GM19043 (cell line): Measurements from ENCODE around the gene IGF1R.
A peak's percentile ranks its signal among the peaks of the same experiment; 100 is the strongest.

ENCODE experiments used
- ATAC-seq: cut with Tn5 transposase; IDR thresholded peaks from one replicate; pipeline ENCODE4 v1.9.1; 2021; ENCODE audit warnings: low read depth; ENCODE audit not compliant: unreplicated experiment

IGF1R gene

DNA sequence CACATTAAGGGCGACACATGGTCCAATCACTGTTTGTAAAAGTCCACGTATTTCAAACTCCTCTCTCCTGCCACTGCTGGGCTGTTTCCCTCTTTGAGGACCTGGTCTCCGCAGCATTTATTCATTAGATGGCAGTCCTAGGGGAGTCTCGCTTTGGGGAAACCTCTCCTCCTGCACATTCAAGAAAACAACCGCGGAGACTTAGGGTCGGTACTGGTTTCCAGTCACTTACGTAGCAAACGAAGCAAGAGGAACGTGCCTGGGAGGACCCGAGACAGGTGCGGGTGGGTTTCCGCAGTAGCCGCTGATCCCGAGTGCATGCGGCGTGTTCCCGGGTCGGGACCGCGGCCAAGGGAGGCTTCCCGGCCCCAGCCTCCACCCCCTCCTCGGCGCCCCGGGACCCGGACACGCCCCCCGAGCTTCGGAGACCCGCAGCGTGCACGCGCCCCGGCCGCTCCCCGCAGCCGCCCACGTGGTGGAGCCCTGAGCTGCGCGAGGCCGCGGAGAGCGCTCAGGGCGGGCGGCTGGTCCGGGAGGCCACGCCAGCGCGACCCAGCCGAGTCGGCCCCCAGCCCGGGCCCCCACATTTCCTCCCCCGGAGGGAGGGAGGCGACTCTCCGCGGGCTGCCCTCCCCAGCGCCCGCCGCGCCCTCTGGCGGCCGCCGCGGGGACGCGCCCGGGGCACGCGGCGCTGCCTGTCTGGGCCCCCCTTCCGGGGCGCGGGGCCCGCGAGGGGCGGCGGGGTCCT, 1.1 kb upstream of the IGF1R start:
- peak; percentile 40 for ATAC-seq

DNA sequence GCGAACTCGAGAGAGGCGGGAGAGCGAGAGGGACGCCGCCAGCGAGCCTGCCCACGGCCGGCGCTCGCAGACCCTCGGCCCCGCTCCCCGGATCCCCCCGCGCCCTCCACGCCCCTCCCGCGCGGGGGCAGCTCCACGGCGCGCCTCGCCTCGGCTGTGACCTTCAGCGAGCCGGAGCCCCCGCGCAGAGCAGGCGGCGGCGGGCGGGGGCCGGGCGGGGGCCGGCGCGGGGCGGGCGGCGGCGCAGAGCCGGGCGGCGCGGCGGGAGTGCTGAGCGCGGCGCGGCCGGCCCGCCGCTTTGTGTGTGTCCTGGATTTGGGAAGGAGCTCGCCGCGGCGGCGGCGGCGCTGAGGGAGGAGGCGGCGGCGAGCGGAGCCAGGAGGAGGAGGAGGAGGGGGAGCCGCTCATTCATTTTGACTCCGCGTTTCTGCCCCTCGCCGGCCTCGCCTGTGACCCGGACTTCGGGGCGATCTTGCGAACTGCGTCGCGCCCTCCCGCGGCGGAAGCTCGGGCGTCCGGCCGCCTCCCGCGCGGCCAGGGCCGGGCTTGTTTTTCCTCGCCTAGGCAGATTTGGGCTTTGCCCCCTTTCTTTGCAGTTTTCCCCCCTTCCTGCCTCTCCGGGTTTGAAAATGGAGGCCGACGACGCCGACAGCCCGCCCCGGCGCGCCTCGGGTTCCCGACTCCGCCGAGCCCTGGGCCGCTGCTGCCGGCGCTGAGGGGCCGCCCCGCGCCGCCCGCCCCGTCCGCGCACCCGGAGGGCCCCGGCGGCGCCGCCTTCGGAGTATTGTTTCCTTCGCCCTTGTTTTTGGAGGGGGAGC, 524 bp downstream of the IGF1R start:
- ATAC-seq: peak; percentile 18

DNA sequence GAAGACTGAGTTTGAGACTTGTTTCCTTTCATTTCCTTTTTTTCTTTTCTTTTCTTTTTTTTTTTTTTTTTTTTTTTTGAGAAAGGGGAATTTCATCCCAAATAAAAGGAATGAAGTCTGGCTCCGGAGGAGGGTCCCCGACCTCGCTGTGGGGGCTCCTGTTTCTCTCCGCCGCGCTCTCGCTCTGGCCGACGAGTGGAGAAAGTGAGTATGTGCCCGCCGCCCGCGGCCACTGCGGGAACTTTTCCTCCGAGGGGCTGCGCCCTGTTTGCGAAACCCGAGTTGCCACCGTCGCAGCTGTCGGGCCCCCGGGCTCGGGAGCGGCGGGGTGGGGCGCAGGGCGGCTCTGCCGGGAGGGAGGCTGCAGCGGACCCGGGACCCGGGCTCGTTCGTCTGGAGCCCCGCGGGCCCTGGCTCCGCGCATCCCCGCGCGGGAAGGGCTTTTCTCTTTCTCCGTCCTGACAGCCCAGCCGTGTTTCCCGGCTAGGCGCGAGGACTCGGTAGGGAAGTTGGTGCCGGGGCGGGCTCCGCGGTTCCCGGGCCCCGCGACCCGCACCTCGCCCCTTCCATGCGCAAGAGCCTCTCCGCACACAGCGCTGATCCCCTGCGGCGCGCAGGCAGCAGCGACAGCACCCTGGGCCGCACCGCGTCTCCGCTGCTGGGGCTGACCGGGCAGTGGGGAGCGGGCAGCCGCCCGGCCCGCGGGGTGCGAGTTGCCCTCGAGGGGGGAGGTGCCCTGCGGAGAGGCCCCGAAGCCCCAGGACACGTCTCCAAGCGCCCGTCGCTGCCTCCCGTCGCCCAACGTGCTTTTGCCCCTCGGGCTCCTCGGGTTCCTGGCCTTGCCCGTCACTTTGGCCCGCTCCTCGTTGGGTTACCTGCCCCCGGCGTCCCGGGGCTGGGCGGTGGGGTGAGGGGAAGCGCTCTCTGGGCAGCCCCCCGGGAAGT, 1.4 kb downstream of the IGF1R start:
- ATAC-seq: no peak

DNA sequence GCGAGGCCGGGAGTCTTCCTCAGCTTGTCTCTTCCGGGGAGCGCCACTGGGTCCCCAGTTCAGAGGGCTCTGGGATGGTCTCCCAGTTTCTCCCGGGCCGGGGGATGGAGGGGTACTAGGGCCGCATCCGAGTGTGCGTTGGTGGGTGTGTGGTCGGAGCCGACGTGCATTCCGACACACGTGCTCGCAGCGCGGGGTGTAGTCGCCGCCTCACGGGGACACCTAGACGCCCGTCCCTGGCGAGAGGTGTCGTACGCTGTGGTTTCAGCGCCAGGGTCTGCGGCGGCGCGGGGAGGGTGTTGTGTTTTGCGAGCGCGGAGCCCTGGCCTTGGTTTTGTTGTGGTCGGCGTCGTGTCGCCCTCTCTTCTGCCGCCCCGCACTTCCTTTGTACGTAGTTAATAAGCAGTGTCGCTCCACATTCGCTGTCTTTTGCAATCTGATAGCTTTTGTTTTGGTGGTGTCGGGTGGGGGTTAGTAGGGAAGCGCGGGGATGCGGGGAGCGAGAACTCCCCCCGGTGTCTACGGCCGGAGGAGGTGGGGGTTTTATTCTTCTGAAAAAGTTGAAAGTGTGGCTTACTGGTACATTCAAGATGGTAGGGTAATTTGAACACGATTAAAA, 2.2 kb downstream of the IGF1R start:
- no peak for ATAC-seq

DNA sequence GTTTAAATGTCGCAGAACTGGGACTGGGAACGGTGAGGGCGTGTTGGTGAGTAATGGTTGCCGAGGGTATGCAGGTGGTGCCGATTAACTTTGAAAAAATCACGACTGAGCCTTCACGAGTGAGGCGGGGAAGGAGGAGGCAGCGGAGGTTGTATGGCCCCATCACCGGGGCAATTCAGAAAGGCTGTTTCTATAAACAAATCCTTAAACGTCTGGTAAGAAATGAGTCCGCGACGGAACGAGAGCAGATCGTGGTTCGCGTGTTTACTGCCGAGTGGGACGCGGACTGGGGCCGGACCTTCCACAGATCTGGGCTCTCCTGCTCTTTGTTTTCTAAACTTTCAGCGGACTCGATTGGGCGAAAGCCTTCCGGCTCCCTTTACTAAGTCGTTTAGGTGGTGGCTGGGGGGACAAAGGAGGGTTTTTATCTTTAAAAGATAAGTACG, 2.7 kb downstream of the IGF1R start:
- no peak for ATAC-seq

DNA sequence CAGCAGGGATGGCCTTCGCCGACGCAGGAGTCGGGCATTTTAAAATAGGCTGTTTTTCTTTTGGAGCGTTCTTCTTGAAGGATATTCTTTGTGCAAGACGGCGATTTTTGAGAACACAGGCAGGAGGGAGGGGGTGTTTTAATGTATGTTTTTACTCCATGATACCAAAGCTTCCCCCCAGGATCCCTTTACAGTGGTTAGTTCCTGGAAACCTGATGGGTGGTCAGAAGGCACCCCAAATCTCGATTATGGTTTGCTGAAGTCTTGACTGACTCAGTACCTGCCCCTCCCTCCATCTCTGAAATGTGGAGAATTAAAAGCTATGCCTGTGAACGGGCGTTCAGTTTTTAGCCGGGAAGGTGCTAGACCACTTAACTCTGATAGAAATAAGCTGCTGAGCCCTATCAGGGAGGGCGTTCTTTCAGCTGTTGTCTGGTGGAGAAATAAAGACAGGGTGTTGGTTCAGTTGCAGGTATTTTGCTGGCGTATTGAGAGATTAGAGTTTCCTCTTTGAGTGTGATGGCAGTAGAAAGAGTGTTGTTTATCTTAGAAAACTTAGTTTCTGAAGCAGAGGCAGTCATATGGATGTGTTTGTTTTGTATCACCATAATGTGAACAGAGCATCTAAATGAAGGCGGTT, 3.4 kb downstream of the IGF1R start:
- ATAC-seq: no peak

DNA sequence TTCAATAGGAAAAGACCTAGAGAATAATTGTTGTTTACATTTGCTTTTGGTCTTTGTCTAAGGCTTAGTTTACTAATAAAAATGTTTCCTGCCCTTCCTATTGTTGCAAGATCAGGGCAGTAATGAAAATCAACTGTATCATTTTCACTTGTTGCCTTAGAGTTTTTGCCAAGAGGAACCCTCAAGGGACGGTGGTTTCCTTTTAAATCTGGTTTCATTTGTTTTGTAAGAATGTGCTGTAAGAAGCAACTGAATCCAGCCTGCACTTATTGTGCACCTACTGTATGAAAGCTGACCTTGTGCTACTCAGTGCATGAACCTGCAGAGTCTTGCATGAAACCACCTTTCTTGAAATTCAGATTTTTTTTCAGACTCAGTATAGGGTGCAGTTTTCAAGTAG, 5.3 kb downstream of the IGF1R start:
- ATAC-seq: no peak

DNA sequence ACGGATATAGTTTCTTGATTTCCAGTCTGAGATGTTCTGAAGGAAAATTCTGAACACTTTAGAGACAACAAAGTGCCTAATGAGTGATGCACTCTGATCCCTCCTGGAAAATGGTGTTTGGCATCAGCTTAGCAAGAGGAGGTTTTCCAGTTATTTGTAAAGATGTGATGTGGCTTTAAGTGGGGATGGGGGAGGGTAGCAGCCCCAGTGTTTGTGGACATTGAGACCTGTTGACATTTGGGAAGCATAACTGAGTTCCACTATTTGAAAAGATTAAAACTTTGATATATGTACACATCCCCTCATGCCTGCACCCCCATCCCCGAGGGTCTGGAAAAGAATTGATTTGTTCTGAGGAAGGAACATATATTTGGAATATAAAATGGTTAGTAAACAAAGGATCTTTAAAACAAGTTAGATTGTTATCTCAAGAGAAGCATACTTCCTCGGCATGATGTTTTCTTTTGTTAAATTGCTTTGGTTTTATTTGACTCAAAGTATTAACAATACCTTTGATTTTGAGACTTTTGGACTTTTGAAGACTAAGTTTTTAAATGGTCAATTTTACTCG, 6.5 kb downstream of the IGF1R start:
- ATAC-seq: no peak

DNA sequence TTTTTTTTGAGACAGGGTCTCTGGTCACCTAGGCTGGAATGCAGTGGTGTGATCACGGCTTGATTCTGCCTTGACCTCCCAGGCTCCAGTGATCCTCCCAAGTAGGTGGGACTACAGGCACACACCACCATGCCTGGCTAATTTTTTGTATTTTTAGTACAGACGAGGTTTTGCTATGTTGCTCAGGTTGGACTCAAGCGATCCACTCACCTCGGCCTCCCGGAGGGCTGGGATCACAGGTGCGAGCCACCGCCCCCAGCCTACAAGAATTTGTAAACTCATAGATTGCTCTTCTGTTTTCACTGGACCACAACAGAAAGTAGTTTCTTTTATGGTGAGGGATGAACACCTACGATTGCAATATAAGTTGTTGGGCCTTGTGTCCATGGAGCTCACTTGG, 7.4 kb downstream of the IGF1R start:
- no peak for ATAC-seq

DNA sequence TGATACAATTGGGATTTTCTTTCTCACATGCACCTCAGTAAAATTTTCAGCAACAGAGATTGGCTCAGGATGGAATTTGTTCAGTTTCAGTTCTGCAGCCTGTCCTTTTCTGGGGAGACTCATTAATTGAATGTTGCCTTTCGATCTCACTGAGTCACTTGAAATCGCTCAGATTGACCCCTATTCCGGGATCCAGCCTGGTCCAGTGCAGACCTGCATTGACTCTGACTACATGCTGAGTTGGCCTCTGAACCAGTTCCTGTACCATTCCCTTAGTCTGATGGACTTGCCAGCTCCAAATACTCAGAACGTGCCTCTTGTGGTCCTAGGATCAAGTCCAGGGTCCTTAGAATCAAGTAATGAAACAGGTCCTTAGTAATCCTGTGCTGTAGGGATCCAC, 9.4 kb downstream of the IGF1R start:
- no peak for ATAC-seq

DNA sequence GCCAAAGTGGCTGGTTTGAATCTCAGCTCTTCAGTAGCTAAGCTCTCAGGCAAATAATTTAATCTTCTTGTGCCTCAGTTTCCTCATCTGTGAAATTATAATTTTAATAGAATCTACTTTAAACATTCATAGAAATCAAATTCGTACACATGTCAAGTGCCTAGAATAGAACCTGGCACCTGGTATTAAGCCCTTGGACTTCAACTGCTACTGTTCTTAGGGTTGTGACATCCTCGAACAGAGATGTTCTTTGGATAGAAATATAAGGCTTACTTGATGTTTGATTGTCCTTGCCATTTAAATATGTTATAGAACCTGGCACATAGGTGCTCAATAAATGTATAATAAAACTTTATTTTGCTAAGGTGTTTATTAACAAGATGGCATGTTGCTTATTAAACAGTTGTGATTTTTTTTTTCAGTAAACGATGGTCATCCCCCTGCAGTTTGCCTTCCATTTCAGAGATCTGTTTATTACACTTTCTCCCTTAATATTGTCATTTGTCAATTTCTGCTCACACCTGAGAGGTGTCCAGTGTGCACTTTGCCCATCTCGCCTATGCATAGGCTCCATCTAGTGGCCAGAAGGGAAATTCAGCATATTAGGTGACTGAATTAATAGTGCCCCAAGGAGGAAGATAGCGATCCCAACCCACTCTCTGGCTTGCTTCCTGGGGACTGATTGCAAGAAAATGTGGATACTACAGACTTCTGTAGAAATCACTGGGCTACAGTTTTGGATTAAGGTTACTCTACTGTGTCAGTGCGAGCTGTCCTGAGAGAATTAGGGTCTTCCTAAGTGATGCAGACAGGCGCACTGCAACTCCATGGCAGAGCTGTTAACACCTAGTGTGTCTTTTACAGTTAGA, 10.7 kb downstream of the IGF1R start:
- ATAC-seq: peak; percentile 83

DNA sequence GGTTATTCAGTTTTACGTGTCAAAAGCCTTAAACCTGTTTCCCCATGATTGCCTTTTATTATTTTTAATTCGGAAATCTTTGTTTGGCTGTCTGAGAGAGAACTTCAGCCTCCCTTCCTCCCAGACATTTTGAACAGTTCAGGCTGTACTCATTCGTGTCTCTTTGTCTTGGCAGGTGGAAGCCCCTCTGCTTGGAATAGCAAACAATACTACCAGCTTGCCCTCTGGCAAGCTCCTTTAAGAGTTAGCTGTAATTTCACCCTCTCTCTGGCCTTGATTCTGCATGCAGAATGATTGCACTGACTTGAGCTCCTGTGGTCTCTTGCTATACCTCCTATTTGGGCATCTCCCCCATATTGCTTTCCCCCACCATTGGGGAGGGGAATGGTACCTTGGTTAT, 11.7 kb downstream of the IGF1R start:
- no peak for ATAC-seq

DNA sequence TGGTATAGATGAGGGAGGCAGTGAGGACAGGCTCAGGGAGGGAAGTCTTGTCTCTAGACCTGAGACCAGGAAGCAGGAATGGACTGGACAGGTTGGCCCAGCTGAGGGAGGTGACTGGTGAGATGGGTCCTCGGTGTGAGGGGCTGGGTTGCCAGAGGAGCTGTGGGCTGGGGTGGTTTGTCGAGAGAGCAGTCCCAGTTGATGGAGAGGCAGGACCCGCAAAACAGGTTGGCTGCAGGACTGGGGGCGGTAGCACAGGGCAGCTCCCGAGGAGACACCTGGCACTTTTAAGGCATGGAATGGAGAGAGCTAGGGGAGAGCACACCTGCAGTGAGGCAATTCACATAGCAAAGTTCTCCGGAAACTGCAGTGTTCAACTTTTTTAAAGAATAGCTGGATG, 14.7 kb downstream of the IGF1R start:
- ATAC-seq: no peak

DNA sequence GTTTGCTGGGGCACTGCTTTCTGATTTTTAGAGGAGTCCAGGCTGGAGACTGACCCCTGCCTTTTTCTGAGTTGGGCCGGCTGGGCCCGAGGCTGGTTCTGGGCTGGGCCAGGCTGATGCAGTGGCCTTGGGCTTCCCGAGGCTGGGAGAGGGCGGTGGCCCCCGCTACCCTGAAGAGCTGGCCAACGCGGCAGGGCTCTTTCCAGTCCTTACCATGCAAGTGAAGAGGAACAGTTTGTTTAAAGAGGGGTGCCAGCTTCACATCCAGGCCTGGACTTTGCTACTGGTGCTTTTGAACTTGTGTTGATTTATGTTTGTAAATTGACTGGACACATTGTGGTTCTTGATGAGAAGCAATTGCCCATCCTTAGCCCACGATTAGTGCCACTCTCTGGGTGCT, 15.3 kb downstream of the IGF1R start:
- ATAC-seq: no peak

DNA sequence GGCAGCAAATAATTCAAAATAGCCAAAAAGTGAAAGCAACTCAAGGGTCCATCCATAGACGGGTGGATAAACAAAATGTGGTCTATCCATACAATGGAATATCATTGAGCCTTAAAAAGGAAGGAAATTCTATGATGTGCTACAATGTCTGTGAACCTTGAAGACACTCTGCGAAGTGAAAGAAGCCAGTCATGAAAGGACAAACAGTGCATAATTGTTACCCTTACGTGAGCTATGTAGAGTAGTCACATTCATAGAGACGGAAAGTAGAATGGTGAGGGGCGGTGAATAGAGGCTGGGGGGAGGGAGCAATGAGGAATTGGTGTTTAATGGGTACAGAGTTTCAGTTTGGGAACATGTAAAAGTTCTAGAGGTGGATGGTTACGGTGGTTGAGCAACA, 18.1 kb downstream of the IGF1R start:
- ATAC-seq: no peak

DNA sequence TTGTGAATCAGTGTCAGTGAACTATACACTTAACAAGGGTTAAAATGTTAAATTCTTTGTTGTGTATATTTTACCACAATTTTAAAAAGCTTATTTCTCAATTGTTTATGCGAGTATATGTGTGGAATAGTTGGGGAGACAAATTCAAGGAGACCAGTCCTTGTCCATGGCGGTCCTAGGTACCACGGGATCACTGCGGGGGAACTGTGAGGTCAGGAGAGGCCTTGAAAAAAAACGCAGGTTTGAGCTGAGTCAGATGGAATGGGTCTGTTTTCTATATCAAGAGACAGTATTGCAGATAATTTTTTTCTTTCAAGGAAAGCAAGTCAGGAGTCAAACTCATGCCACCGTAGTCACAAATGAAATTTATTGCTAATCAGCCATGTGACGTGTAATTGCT, 18.5 kb downstream of the IGF1R start:
- ATAC-seq: no peak

DNA sequence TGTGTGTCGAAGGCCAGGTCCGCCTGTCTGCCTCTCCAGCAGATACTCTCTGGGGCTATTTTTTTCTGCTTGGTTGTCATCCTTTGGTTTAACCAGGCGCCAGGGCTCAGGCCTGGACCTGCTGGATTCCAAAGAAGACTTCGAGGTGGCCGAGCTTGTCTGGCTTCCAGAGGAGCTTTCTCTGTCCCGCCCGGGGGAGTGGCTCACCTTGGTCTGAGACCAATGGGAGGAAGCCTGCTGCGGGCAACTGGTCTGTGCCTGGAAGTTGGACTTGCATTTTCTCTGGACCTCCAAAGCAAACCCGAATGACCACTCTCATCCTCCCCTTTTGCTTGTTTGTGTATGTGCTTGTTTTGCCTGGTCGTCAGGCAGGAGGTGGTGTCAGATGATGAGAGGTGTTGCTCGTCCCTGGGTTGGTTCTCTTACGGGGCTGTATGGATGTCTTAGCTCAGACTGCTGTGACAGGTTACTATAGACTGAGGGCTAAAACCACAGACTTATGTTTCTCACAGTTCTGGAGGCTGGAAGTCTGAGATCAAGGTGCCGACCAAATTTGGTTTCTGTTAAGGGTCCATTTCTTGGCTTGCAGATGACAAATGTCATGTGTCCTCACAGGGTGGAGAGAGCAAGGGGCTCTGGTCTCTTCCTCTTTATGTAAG, 19.3 kb downstream of the IGF1R start:
- no peak for ATAC-seq

DNA sequence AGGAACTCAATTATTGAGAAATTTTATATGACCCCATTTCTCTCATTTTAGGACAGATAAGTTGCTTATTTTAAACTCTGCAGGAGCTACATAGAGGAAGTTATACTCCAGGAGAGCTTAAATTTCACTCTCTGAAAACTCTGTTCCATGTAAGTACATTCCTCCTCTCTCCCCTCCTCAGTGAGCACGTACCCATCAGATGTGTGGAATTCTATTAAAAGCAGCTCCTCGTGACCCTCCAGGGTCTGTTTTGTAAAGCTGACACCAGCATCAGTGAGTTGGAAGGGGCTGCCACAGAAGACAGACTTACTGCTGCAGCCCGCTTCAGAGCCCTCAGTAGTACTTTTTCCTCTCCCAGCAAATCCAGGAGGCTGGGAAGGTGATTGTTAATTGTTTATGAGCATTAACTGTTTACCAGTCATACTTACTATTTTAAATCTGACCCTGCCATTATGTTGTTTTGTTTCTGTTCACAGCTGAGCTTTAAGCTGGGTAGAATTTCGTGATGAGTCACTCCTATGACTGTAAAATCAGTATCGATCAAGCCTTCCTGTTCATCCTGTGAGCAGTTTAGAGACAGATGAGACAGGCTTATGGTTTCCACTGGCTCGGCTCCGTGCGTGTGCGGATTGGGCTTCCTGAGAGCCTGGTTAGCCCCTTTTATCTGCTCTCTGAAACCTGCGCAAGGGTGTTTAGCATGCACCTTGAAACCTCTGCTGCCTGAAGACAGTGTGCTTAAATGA, 20.4 kb downstream of the IGF1R start:
- ATAC-seq: peak; percentile 64
